Panc1 (cell line): ENCODE results near the gene ZNF236. TPM values are rescaled to one million over a fixed set of nuclear protein-coding genes. Genes with fewer than 3 reads are reported as not detected.

Experiments
- ATAC-seq: fragments of 200-7000 bp; cut with Tn5 transposase; 2 replicates; pipeline ENCODE4 v1.9.1; 2020; ENCODE audit warnings: mild to moderate bottlenecking, moderate library complexity
- BruUV-seq: library from RNA; stranded (reverse); fragments of 400-500 nt; replicated peaks from 2 replicates; lab custom pipeline; 2021; lab: Mats Ljungman, UMichigan
- CTCF ChIA-PET: fragments of 300-600 bp; sonication (Branson Sonifier 250); formaldehyde crosslinking; loops from one replicate; lab custom pipeline; 2022; ENCODE audit warnings: antibody characterized with exemption; lab: Charles Lee
- POLR2A ChIA-PET: fragments of 300-600 bp; sonication (Branson Sonifier 250); formaldehyde crosslinking; loops from one replicate; lab custom pipeline; 2022; ENCODE audit warnings: antibody characterized with exemption; lab: Charles Lee
- DNase-seq: peaks from one replicate; pipeline ENCODE4 v3.0.0-alpha.2; 2010; ENCODE audit warnings: low read depth, low spot score
- H3K27ac ChIP-seq: 2 replicates; pipeline ENCODE4 v1.5.1; 2011; ENCODE audit warnings: mild to moderate bottlenecking, low read length, inconsistent platforms
- H3K27me3 ChIP-seq: fragments of 200-500 bp; sonication (Bioruptor generic); 2 replicates; pipeline ENCODE4 v1.6.0; 2014; ENCODE audit warnings: low read length, inconsistent platforms; ENCODE audit not compliant: control insufficient read depth, insufficient read depth
- H3K36me3 ChIP-seq: fragments of 200-500 bp; sonication (Bioruptor generic); 2 replicates; pipeline ENCODE4 v1.5.1; 2014; ENCODE audit warnings: inconsistent platforms, mild to moderate bottlenecking, low read length, moderate library complexity; ENCODE audit not compliant: control insufficient read depth, insufficient read depth
- H3K4me1 ChIP-seq: 2 replicates; pipeline ENCODE4 v1.5.1; 2011; ENCODE audit warnings: inconsistent platforms, mild to moderate bottlenecking, low read length, moderate library complexity; ENCODE audit not compliant: control insufficient read depth, insufficient read depth
- H3K4me3 ChIP-seq, 2 experiments: 2 replicates each; pipeline ENCODE4 v1.5.1; 2011 to 2012; ENCODE audit warnings: low read depth in 2 of 2, low read length in 2 of 2, mild to moderate bottlenecking in 2 of 2, inconsistent platforms in 1 of 2, moderate library complexity in 1 of 2
- H3K9me3 ChIP-seq: fragments of 200-500 bp; sonication (Bioruptor generic); 2 replicates; pipeline ENCODE4 v1.5.1; 2014; ENCODE audit warnings: low read depth, mild to moderate bottlenecking, inconsistent platforms, low read length, moderate library complexity; ENCODE audit not compliant: control insufficient read depth, insufficient read depth
- POLR2AphosphoS5 ChIP-seq: IDR thresholded peaks from 2 replicates; pipeline ENCODE4 v1.6.1; 2012; ENCODE audit warnings: mild to moderate bottlenecking, low read depth, low read length, moderate library complexity
- SIN3A ChIP-seq: IDR thresholded peaks from 2 replicates; pipeline ENCODE4 v1.6.1; 2012; ENCODE audit warnings: low read depth, mild to moderate bottlenecking, low read length, moderate library complexity, borderline replicate concordance; ENCODE audit not compliant: insufficient read depth
- TCF7L2 ChIP-seq: IDR thresholded peaks from 2 replicates; pipeline ENCODE4 v1.6.1; 2011; ENCODE audit warnings: mild to moderate bottlenecking, low read depth, low read length, inconsistent platforms
- in situ Hi-C: cut with HindIII; loops from 2 replicates; pipeline ENCODE4 v1.10.0; 2016; ENCODE audit warnings: low sequenced_read_pairs, low pct_unique_long_range_greater_than_20kb
- intact Hi-C: fragments of 100-400 bp; cut with micrococcal nuclease; formaldehyde crosslinking; loops from one replicate; pipeline ENCODE4 v1.10.0; 2022; ENCODE audit not compliant: unreplicated experiment
- total RNA-seq: library from RNA; stranded (reverse); gene quantifications from one replicate; pipeline ENCODE4 v1.2.1, GENCODE V29; 2021; ENCODE audit not compliant: unreplicated experiment
- TF ChIP-seq, protein P1 (sequence below), 2 experiments: IDR thresholded peaks; 2 replicates each; pipeline ENCODE4 v1.6.1; 2011 to 2012; ENCODE audit warnings: low read depth in 2 of 2, control low read depth in 1 of 2, low read length in 1 of 2, mild to moderate bottlenecking in 1 of 2, moderate library complexity in 1 of 2; ENCODE audit not compliant: insufficient read depth in 1 of 2
- TF ChIP-seq, protein P2 (sequence below): fragments of 450-650 bp; IDR thresholded peaks from 2 replicates; pipeline ENCODE4 v1.5.1; 2017; ENCODE audit warnings: mild to moderate bottlenecking

Gene ZNF236
- total RNA-seq, 1 experiment from 2014 or later = 32.2 TPM

DNA sequence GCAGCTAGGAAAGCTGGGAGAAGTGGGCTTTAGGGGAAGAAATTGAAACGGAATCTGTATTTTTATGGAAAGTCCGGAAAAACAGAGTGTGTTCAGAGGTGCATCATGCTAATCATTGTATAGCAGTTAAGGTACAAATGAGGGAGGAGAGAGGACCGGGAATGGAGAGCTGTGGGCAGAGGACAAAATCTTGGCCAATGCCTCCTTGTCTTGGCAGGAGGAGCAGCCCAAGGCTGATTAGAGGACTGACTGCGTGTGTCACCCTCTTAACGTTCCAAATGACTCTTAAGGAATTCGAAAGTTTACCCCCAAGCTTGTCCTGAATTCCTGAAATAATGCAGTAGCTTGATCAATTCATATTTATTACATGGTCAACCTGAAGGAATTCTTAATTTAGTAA, 81.0 kb downstream of the ZNF236 start:
- ChIA-PET POLR2A (interaction anchor here (0.7 kb wide), 1 partner anchor 102 kb away, joined by 3 read pairs; no protein-coding TSS in a partner anchor), CTCF (no interaction called here)
- Histone ChIP-seq H3K9me3 (no peaks in the 10 kb centered on the region), H3K27ac (no peak overlapping the region), H3K4me1 (no peaks in the 10 kb centered on the region), H3K27me3 (no peaks in the 10 kb centered on the region), H3K36me3 (0 out of 2 replicates have a peak, but pooled peaks cover 3% of the 10 kb centered on the region), H3K4me3 (no peak overlapping the region)
- in situ Hi-C loops (loop anchor here (5.0 kb wide), 1 partner anchor 39 kb away; no protein-coding TSS in a partner anchor), intact Hi-C loops (no loop called here)
- no peak for ATAC-seq
- no TSS peak for BruUV-seq
- TF ChIP-seq, protein P1, sequence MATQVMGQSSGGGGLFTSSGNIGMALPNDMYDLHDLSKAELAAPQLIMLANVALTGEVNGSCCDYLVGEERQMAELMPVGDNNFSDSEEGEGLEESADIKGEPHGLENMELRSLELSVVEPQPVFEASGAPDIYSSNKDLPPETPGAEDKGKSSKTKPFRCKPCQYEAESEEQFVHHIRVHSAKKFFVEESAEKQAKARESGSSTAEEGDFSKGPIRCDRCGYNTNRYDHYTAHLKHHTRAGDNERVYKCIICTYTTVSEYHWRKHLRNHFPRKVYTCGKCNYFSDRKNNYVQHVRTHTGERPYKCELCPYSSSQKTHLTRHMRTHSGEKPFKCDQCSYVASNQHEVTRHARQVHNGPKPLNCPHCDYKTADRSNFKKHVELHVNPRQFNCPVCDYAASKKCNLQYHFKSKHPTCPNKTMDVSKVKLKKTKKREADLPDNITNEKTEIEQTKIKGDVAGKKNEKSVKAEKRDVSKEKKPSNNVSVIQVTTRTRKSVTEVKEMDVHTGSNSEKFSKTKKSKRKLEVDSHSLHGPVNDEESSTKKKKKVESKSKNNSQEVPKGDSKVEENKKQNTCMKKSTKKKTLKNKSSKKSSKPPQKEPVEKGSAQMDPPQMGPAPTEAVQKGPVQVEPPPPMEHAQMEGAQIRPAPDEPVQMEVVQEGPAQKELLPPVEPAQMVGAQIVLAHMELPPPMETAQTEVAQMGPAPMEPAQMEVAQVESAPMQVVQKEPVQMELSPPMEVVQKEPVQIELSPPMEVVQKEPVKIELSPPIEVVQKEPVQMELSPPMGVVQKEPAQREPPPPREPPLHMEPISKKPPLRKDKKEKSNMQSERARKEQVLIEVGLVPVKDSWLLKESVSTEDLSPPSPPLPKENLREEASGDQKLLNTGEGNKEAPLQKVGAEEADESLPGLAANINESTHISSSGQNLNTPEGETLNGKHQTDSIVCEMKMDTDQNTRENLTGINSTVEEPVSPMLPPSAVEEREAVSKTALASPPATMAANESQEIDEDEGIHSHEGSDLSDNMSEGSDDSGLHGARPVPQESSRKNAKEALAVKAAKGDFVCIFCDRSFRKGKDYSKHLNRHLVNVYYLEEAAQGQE (IDR thresholded peaks at IDR 0.05; ENCODE audit: insufficient read depth in 1 of 2, low read depth in 2 of 2, low read length in 1 of 2) = no peak
- TF ChIP-seq TCF7L2 (no peak), POLR2AphosphoS5 (no peak), SIN3A (no peak)
- TF ChIP-seq, protein P2, sequence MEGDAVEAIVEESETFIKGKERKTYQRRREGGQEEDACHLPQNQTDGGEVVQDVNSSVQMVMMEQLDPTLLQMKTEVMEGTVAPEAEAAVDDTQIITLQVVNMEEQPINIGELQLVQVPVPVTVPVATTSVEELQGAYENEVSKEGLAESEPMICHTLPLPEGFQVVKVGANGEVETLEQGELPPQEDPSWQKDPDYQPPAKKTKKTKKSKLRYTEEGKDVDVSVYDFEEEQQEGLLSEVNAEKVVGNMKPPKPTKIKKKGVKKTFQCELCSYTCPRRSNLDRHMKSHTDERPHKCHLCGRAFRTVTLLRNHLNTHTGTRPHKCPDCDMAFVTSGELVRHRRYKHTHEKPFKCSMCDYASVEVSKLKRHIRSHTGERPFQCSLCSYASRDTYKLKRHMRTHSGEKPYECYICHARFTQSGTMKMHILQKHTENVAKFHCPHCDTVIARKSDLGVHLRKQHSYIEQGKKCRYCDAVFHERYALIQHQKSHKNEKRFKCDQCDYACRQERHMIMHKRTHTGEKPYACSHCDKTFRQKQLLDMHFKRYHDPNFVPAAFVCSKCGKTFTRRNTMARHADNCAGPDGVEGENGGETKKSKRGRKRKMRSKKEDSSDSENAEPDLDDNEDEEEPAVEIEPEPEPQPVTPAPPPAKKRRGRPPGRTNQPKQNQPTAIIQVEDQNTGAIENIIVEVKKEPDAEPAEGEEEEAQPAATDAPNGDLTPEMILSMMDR = no peak
- DNase-seq = no peak

DNA sequence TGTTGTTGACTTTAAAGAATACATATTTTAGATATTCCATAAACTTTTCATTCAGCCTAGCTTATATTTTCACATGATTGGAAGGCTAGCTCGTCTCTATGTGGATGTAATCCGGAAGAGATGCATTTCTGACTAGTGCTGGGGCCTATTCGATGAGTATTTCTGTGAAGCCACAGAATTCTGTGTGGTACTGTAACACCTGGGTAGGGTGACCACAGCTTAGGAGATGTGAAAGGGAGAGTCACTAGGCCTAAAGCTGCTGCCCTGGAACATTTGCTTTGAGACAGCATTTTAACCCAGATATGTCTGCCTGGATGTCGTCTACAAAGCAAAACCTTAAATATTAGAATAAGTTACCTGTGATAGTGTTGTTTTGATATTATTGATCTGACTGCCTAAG, 83.5 kb downstream of the ZNF236 start:
- no peak for ATAC-seq
- H3K36me3 ChIP-seq = peaks cover 4% of the 10 kb centered on the region
- in situ Hi-C loops (no loop called here), intact Hi-C loops (no loop called here)
- no peaks in the 10 kb centered on the region for H3K27me3 ChIP-seq
- BruUV-seq = no TSS peak
- TF ChIP-seq SIN3A (no peak), POLR2AphosphoS5 (no peak), TCF7L2 (no peak)
- TF ChIP-seq, protein P2 = no peak
- TF ChIP-seq, protein P1 (IDR thresholded peaks at IDR 0.05; ENCODE audit: insufficient read depth in 1 of 2, low read depth in 2 of 2, low read length in 1 of 2) = no peak
- no peaks in the 10 kb centered on the region for H3K4me1 ChIP-seq
- H3K27ac ChIP-seq = no peak overlapping the region
- H3K4me3 ChIP-seq = no peak overlapping the region
- DNase-seq = no peak
- ChIA-PET CTCF (no interaction called here), POLR2A (interaction anchor here (0.6 kb wide), 1 partner anchor 80 kb away, joined by 4 read pairs; no protein-coding TSS in a partner anchor)
- no peaks in the 10 kb centered on the region for H3K9me3 ChIP-seq
